ENCODE data around the gene ITGAX.

Gene ITGAX

GRCh38 chr16:31350275-31351005 lies 4.5 kb upstream of the ITGAX start:
- DNase-seq (ENCODE audit: low spot score): no peak

DNA sequence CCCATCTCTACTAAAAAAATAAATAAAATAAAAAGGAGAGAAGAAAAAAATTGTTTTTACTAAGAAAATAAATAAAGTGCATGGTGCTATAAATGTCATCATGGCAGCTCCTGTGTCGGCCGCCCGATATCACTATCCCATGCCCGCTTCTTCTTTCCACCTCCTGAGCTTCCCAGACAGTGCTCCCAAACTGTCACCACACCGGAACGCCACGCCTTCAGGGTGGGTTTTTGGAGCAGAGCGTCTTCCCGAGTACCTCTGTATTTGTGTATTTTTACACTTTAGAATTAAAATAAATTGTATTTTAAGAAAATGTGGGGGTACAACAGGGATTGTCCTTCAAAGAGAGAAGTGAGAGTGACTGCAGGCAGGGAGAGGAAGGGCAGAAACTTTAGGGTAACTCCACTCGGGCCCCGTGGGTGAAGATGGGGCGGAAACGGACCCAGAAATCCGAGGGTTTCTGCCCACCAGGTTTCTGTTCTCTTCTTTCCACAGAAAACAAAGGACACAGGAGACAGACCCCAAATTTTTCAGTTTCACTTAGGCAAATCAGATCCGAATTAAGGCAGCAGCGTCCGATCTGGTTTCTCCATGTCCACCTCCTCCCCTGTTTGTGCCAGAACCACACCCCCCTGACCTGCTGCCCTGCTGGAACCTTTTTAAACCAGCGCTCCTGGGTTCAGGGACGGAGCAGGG lies 3.6 kb upstream of the ITGAX start:
- no peak for DNase-seq (ENCODE audit: low spot score)

DNA sequence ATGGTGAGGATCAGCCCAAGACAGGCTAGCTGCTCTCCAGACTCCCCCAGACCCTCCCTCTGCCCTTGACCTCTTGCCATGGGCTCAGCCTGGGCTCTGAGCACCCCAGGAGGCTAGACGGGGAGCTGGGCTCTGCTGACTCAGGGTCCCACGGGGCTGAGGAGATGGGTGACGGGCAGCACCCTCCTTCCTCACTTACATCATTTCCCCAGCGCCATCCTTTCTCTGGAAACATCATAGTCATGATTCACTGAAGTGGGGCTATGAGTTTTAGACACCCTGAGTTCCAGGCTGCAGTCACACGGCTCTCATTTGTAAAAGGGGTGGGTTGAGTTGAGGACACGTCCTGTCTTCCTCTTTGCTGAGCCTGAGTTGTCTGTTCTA lies 3.0 kb upstream of the ITGAX start:
- DNase-seq (ENCODE audit: low spot score): no peak

- DNase-seq (ENCODE audit: low spot score): no peak
Observed at GRCh38 chr16:31352376-31353115, 2.4 kb upstream of the ITGAX start.

DNA sequence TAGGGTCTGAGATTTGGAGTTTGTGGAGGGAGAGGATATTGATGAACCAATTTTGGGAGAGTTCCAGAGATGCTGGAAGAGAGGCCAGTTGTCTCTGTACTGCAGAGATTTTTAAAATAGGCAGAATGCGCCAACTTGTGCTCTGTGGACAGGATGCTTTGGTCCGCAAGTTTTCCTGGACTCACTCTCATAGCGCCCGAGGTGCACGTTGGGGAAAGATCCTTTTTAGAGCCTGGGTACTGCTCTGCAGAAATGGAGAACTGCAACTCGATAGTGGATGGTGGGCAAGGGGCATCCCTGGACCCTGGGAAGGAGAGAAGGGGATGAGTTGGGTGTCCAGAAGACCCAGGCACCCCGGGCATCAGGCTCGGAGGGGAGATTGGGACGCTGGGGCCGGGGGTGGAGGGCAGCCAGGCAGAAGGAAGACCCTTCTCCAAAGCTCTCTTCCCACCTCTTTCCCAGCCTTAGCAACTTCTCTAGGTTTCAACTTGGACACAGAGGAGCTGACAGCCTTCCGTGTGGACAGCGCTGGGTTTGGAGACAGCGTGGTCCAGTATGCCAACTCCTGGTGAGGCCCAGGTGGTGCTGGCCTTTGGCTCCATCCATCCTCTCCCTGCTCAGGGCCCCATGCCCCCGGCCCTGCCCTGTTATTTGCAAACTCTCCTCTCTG lies 590 bp downstream of the ITGAX start:
- DNase-seq (ENCODE audit: low spot score): no peak

- peak; percentile 58 for DNase-seq (ENCODE audit: low spot score)
Observed at GRCh38 chr16:31356566-31357323, 1.8 kb downstream of the ITGAX start.

DNA sequence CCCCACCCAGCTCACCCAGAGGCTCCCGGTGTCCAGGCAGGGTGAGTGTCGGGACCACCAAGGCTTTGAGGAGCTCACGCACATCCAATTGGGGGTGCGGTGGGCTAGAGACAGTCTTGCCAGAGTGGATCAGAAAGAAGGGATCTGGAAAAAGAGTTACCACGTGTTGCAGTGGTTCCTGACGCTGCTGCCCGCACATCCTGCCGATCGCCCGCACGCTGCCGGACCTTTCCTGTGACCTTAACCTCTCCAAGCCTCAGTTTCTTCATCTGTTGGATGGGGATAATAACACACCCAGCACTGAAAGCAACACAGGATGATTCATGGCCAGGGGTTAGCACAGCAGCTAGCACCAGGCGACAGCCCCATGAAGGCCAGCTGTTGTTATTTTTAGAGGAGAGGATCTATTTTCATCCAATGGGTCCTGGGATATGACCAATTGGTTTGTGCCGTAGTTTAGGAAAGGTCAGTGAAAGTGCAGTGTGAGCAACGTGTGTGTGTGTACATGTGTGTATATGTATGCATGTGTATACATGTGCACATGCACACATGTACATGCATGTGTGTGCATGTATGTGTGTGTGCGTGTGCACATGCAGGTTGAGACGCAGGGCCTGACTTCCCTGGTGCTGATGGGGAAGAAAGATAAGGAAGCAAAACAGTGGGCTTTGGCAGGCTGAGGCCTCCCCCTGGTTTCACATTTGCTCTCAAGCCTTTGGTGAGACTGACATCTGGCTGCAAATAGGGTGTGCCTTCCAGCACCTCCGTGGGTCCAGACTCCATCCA lies 2.5 kb downstream of the ITGAX start:
- DNase-seq (ENCODE audit: low spot score): no peak

- DNase-seq (ENCODE audit: low spot score): no peak
Observed at GRCh38 chr16:31360251-31360650, 5.3 kb downstream of the ITGAX start.

- no peak for DNase-seq (ENCODE audit: low spot score)
Observed at GRCh38 chr16:31361201-31362110, 6.5 kb downstream of the ITGAX start.

DNA sequence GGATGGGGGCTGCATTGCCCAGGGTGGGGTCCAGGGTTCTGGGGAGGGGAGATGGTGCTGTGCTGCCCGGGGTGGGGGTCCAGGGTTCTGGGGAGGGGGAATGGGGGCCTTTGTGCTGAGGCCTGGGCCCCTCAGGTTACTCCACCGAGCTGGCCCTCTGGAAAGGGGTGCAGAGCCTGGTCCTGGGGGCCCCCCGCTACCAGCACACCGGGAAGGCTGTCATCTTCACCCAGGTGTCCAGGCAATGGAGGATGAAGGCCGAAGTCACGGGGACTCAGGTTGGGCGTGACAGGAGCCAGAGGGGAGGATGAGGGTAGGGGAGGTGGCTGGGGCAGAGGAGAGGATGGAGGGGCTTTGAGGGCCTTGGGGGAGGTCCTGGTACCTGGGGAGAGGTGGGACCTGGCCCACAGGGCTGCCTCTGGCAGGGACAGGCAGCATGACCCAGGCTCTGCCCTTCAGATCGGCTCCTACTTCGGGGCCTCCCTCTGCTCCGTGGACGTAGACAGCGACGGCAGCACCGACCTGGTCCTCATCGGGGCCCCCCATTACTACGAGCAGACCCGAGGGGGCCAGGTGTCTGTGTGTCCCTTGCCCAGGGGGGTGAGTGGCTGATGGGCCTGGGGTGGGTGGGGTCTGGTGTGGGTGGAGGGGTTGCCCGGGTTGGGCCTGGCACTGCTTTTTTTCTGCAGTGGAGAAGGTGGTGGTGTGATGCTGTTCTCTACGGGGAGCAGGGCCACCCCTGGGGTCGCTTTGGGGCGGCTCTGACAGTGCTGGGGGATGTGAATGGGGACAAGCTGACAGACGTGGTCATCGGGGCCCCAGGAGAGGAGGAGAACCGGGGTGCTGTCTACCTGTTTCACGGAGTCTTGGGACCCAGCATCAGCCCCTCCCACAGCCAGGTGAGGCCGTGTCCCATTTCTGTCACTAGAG lies 7.8 kb downstream of the ITGAX start:
- no peak for DNase-seq (ENCODE audit: low spot score)

- no peak for DNase-seq (ENCODE audit: low spot score)
Observed at GRCh38 chr16:31363721-31364120, 8.7 kb downstream of the ITGAX start.

DNA sequence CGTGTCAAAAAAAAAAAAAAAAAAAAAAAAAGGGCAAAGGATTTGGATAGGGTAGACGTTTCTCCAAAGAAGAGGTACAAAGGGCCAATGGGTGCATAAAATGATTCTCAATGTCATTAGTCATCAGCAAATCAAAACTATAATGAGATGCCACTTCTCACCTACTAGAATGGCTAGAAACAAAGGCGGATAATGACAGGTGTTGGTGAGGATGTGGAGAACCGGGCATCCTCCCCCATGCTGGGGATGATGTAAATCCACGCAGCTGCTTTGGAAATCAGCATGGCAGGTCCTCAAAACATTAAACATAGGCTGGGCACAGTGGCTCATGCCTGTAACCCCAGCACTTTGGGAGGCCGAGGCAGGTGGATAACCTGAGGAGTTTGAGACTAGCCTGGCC lies 9.4 kb downstream of the ITGAX start:
- no peak for DNase-seq (ENCODE audit: low spot score)

GRCh38 chr16:31365131-31365865 lies 10.3 kb downstream of the ITGAX start:
- DNase-seq (ENCODE audit: low spot score): no peak

DNA sequence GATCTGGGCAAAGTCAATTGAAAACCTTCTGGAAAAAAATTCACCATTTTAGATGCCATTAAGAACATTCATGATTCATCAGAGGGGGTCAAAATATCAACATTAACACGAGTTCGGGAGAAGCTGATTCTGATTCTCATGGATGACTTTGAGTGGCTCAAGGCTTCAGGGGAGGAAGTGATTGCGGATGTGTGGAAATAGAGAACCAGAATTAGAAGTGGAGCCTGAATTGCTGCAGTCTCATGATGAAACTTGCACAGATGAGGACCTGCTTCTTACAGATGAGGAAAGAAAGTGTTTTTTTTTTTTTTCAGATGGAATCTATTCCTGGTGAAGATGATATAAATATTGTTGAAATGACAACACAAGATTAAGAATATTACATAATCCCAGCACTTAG lies 12.9 kb downstream of the ITGAX start:
- no peak for DNase-seq (ENCODE audit: low spot score)

DNA sequence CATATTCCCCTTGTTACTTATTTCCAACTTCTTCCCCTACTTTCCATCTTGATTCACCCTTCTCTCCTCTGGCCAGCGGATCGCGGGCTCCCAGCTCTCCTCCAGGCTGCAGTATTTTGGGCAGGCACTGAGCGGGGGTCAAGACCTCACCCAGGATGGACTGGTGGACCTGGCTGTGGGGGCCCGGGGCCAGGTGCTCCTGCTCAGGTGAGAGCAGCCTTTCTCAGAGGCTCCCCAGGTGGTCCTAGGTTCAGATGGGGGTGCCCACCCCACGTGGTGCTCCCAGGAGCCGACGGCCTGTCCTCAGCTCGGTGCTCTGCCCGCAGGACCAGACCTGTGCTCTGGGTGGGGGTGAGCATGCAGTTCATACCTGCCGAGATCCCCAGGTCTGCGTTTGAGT lies 16.0 kb downstream of the ITGAX start:
- no peak for DNase-seq (ENCODE audit: low spot score)

- no peak for DNase-seq (ENCODE audit: low spot score)
Observed at GRCh38 chr16:31371619-31372484, 16.9 kb downstream of the ITGAX start.

DNA sequence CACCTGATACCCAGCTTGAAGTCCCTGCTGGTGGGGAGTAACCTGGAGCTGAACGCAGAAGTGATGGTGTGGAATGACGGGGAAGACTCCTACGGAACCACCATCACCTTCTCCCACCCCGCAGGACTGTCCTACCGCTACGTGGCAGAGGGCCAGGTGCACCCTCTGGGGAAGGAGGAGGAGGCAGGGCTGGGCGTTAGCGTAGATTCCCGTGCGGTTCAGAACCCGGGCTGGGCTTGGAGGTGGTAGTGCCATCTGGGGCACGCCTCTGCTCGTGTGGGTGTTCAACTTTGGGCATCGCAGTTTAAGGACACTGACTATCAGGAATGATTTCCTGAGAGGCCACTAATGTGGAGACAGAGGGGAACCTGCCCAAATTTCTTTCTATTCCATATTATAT lies 18.3 kb downstream of the ITGAX start:
- no peak for DNase-seq (ENCODE audit: low spot score)

Data from ecto neural progenitor cell (in vitro differentiated cells).